Gastroesophageal sphincter (tissue), 4 donors: Measurements from ENCODE around the gene MUC6. TPM values are rescaled to one million over a fixed set of nuclear protein-coding genes. Genes with fewer than 3 reads are reported as not detected.
"Not testable (repeated sequence)": the region's sequence is repeated elsewhere in the genome, so short reads cannot be mapped to it uniquely, and the experiment has no call there.

Experiments used
- ATAC-seq: fragments of 150-250 bp; one replicate; pipeline ENCODE4 v1.9.1; 2016; ENCODE audit warnings: mild to moderate bottlenecking, moderate library complexity
- H3K27ac ChIP-seq, 4 donors: fragments of 200-600 bp; sonication (generic) in 3 of 4; 1 replicate in 3 of 4; 2 replicates in 1 of 4; pipeline ENCODE4 v1.5.1; 2016 to 2019
- H3K27me3 ChIP-seq: fragments of 200-600 bp; sonication (generic); one replicate; pipeline ENCODE4 v1.5.1; 2019
- H3K36me3 ChIP-seq, 2 donors: fragments of 200-600 bp; sonication (generic); one replicate each; pipeline ENCODE4 v1.5.1; 2019; ENCODE audit warnings: control low read depth in 1 of 2
- H3K4me1 ChIP-seq, 3 donors: fragments of 200-600 bp; sonication (generic); 1 replicate in 2 of 3; 2 replicates in 1 of 3; pipeline ENCODE4 v1.5.1; 2016 to 2019; ENCODE audit warnings: control low read depth in 2 of 3
- H3K4me3 ChIP-seq, 2 donors: fragments of 200-600 bp; sonication (generic); one replicate each; pipeline ENCODE4 v1.5.1; 2019; ENCODE audit warnings: mild to moderate bottlenecking in 1 of 2, moderate library complexity in 1 of 2
- H3K9me3 ChIP-seq, 3 donors: fragments of 200-600 bp; sonication (generic); one replicate each; pipeline ENCODE4 v1.5.1; 2017 to 2019; ENCODE audit warnings: control low read depth in 2 of 3
- EP300 ChIP-seq: sonication (generic); formaldehyde crosslinking; IDR thresholded peaks from one replicate; pipeline ENCODE4 v1.6.1; 2017; ENCODE audit warnings: antibody characterized with exemption, mild to moderate bottlenecking
- POLR2A ChIP-seq, 2 donors: fragments of 450-650 bp; IDR thresholded peaks; one replicate each; pipeline ENCODE4 v1.6.1; 2017; ENCODE audit warnings: antibody characterized with exemption in 2 of 2, mild to moderate bottlenecking in 2 of 2, moderate library complexity in 1 of 2
- POLR2AphosphoS5 ChIP-seq: sonication (generic); formaldehyde crosslinking; IDR thresholded peaks from one replicate; pipeline ENCODE4 v1.6.1; 2017; ENCODE audit warnings: antibody characterized with exemption
- WGBS, 2 donors: methylation state at CpG; one replicate each; pipeline ENCODE4 v1.1.5; 2018; ENCODE audit warnings: low coverage in 1 of 2; 5-methylcytosine and 5-hydroxymethylcytosine counted together
- total RNA-seq, 4 donors: library from RNA; depleted of rRNA; stranded (reverse); fragments of >200 nt; gene quantifications; one replicate each; pipeline ENCODE4 v1.1.0, GENCODE V29; 2016
- TF ChIP-seq, protein P1 (sequence below), 4 experiments: fragments of 200-600 bp in 2 of 4; fragments of 450-650 bp in 2 of 4; sonication (generic) in 1 of 4; IDR thresholded peaks; one replicate each; pipeline ENCODE4 v1.5.1; 2017 to 2019; ENCODE audit warnings: antibody characterized with exemption in 4 of 4, mild to moderate bottlenecking in 2 of 4, moderate library complexity in 2 of 4

The MUC6 gene
- total RNA-seq, 4 donors from 2014 or later = 0.77 TPM; not detected in 3

DNA sequence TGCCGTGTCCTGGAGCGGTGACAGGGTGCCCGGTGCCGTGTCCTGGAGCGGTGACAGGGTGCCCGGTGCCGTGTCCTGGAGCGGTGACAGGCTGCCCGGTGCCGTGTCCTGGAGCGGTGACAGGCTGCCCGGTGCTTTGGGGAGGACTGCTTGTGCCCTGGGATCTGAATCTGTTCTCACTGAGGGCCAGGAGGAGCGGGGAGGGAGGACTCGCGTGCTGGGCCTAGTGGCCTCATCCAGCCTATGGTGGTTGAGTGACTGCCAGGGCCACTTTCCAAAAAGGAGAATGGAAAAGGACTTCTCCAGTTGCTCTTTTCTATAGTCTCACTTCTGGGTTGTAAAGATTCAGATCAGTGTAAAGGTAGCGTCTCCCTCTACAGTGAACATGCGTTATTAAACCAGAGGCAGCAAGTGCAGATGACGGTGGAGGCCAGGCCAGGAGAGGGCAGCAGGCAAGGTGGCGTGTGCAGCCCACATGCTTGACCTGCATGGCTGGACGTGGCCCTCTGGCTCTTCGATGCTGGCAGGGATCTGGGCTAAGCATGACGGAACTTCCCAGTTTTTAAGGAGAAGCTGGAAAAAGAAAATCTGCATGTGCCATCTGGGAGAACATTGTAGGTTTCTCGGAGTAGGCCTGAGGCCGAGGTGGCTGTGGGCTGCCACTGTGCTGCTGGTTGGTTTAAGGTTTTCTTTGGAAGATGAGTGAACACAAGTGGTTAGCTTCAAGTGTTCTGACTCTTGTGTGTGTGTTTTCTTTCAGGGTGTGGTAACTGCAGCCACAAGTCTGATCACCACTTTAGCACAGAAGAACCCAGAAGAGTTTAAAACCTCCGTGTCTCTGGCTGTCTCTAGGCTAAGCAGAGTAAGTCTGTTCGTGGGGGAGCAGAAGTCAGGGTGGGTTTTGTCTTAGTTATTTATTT, 55.8 kb downstream of the MUC6 start:
- Histone ChIP-seq H3K4me3 (no peak overlapping the region), H3K27ac (no peak overlapping the region), H3K36me3 (peaks cover 0 to 93% of the 10 kb centered on the region in 2 donors), H3K9me3 (no peaks in the 10 kb centered on the region), H3K27me3 (no peaks in the 10 kb centered on the region), H3K4me1 (peaks cover 0 to 10% (median 0%) of the 10 kb centered on the region in 3 donors)
- TF ChIP-seq EP300 = no peak
- no peak for TF ChIP-seq POLR2A (IDR thresholded peaks at IDR 0.05)
- no peak for TF ChIP-seq POLR2AphosphoS5
- TF ChIP-seq, protein P1, sequence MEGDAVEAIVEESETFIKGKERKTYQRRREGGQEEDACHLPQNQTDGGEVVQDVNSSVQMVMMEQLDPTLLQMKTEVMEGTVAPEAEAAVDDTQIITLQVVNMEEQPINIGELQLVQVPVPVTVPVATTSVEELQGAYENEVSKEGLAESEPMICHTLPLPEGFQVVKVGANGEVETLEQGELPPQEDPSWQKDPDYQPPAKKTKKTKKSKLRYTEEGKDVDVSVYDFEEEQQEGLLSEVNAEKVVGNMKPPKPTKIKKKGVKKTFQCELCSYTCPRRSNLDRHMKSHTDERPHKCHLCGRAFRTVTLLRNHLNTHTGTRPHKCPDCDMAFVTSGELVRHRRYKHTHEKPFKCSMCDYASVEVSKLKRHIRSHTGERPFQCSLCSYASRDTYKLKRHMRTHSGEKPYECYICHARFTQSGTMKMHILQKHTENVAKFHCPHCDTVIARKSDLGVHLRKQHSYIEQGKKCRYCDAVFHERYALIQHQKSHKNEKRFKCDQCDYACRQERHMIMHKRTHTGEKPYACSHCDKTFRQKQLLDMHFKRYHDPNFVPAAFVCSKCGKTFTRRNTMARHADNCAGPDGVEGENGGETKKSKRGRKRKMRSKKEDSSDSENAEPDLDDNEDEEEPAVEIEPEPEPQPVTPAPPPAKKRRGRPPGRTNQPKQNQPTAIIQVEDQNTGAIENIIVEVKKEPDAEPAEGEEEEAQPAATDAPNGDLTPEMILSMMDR (IDR thresholded peaks at IDR 0.05) = no peak
- ATAC-seq = no peak
- 66 to 84% methylated on average over 5 to 9 of the region's 26 CpGs for WGBS, 2 donors

DNA sequence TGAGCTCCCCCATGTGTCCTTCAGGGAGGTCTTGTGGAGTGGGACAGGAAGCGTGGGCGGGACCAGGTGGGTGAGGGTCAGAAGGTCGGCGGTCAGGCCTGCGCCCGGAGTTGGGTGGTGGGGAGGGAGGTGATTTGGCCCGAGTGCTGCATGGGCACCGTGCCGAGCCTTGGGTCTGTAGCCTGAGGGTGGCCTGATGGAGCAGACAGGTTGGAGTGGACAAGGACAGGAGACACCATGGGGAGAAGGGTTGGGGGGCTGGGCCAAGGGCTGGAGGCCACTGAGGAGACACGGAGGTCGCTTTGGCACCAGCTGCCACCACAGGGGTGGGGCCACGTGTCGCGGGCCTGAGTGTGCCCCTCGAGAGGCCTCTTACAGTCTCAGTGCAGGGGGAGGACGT, 57.7 kb downstream of the MUC6 start:
- 69 to 100% methylated on average over 1 to 7 of the region's 16 CpGs for WGBS, 2 donors
- H3K36me3 ChIP-seq = peaks cover 0 to 93% of the 10 kb centered on the region in 2 donors
- H3K27me3 ChIP-seq = no peaks in the 10 kb centered on the region
- no peaks in the 10 kb centered on the region for H3K9me3 ChIP-seq
- H3K27ac ChIP-seq = no peak overlapping the region
- TF ChIP-seq, protein P1 (IDR thresholded peaks at IDR 0.05) = no peak
- TF ChIP-seq EP300 (no peak), POLR2A (IDR thresholded peaks at IDR 0.05) (no peak), POLR2AphosphoS5 (no peak)
- peaks cover 0 to 10% (median 0%) of the 10 kb centered on the region in 3 donors for H3K4me1 ChIP-seq
- ATAC-seq = no peak
- H3K4me3 ChIP-seq = no peak overlapping the region

DNA sequence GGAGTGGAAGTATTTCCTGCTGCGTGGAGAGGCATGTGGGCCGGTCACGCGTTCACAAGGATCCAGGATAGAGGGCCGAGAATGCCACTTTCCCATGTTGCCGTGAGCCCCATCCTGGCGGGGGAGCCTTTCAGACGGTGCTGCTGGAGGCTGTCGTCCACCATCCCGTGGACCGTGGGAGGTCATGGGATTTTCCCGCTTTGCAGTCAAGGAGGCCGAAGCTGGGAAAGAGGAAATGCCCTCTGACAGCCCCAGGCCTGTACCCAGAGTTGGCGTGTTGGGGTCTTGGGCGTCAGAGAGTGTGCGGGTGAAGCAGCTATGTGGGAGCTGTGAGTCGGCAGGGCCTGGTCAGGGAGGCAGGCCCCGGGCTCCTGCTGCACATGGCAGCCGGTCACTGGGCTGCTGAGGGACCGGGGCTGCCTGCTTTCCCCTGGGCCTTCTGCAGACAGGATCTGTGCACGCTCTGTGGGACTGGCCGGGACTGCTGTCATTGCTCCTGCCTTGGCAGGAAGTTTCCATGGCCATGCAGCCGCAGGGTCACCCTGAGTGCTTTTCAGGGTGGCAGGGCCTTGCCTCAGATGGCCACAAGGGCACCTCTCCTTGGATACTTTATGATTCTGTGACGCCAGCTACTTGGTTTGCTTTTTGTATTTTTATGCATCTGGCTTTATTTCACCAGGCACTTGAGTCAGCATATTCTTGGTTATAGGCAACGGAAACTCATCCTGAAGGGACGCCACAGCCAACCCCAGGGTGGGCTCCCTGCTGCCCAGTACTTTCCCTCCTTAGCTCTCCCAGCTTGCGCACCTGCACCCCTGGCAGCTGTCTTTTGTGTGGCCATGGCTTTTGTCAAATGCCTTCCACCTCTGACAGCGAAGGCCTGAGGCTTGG, 58.4 kb downstream of the MUC6 start:
- no peaks in the 10 kb centered on the region for H3K27me3 ChIP-seq
- H3K9me3 ChIP-seq = no peaks in the 10 kb centered on the region
- peaks cover 0 to 94% of the 10 kb centered on the region in 2 donors for H3K36me3 ChIP-seq
- H3K4me1 ChIP-seq = peaks cover 0 to 10% (median 0%) of the 10 kb centered on the region in 3 donors
- no peak for ATAC-seq
- no peak for TF ChIP-seq POLR2AphosphoS5
- TF ChIP-seq, protein P1 (IDR thresholded peaks at IDR 0.05) = no peak
- no peak for TF ChIP-seq POLR2A (IDR thresholded peaks at IDR 0.05)
- no peak for TF ChIP-seq EP300
- 80 to 85% methylated on average over 3 to 5 of the region's 28 CpGs for WGBS, 2 donors
- no peak overlapping the region for H3K4me3 ChIP-seq
- no peak overlapping the region for H3K27ac ChIP-seq

DNA sequence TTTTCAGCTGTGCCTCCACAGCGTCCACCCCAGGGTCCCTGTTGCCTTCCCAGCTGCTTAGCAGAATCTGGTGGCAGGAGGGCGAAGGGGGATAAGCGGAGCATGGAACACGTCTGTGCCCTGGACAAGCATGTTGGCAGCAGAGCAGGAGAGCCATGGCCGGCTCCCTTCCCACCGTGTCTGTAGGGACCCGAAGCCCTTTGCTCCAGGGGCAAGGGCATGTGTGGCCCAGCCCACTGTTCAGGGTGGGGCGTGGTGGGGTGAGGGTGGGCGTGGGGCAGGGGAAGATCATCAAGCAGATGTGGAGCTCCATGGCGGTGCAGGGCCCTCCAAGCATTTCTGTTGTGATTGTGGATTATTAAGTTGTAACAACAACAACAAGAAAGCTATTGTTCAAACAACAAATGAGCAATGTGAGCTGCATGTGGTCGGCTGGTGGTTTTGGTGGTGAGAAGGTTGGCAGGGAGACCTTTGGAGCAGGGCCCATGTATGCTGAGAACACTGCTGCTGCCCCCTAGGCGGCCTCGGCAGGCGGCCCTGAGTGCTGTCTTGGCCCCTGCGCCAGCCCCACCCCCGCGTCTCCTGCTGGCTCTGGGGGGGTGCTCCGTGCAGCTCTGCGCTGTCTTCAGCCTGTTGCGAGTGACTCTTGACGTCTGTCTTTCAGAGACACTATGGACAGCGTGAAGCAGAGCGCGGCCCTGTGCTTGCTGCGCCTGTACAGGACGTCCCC, 59.9 kb downstream of the MUC6 start:
- ATAC-seq = no peak
- TF ChIP-seq POLR2A (IDR thresholded peaks at IDR 0.05) = no peak
- TF ChIP-seq EP300 = no peak
- H3K4me3 ChIP-seq = no peak overlapping the region
- no peak overlapping the region for H3K27ac ChIP-seq
- no peaks in the 10 kb centered on the region for H3K27me3 ChIP-seq
- H3K4me1 ChIP-seq = peaks cover 0 to 10% (median 0%) of the 10 kb centered on the region in 3 donors
- WGBS, 2 donors = 60 to 87% methylated on average over 5 to 8 of the region's 26 CpGs
- H3K36me3 ChIP-seq = peaks cover 0 to 94% of the 10 kb centered on the region in 2 donors
- H3K9me3 ChIP-seq = no peaks in the 10 kb centered on the region

DNA sequence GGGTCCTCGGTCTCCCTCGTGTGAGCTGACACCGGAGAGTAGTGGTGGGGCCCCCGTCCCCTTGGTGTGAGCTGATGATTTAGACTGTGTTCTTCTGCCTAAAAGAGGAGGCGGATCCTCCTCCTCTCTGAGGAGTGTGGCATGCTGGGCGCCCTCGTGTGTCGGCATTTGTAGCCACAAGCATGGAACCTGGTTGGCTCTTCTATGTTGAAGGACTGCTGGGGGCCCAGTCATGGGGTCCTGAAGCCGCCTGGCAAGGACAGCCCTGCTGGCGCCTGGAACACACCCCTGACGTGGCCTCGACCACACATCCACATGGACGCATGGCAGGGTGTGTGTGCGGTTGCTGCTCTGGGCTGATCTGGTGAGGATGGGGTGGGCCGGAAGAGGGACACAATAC, 60.7 kb downstream of the MUC6 start:
- ATAC-seq = no peak
- peaks cover 0 to 10% (median 0%) of the 10 kb centered on the region in 3 donors for H3K4me1 ChIP-seq
- 75 to 80% methylated on average over 2 to 7 of the region's 15 CpGs for WGBS, 2 donors
- H3K9me3 ChIP-seq = no peaks in the 10 kb centered on the region
- no peak overlapping the region for H3K27ac ChIP-seq
- TF ChIP-seq POLR2AphosphoS5 (no peak), POLR2A (IDR thresholded peaks at IDR 0.05) (no peak), EP300 (no peak)
- TF ChIP-seq, protein P1 (IDR thresholded peaks at IDR 0.05) = peak in 1 of 4 experiments; percentile 17
- no peak overlapping the region for H3K4me3 ChIP-seq
- peaks cover 0 to 93% of the 10 kb centered on the region in 2 donors for H3K36me3 ChIP-seq
- H3K27me3 ChIP-seq = no peaks in the 10 kb centered on the region

DNA sequence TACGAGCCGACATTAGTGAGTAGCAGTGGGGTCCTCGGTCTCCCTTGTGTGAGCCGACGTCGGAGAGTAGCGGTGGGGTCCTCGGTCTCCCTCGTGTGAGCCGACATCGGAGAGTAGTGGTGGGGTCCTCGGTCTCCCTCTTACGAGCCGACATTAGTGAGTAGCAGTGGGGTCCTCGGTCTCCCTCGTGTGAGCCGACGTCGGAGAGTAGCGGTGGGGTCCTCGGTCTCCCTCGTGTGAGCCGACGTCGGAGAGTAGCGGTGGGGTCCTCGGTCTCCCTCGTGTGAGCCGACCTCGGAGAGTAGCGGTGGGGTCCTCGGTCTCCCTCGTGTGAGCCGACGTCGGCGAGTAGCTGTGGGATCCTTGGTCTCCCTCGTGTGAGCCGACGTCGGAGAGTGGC, 61.1 kb downstream of the MUC6 start:
- not testable (repeated sequence) for H3K27ac ChIP-seq, H3K9me3 ChIP-seq, ATAC-seq, H3K27me3 ChIP-seq, H3K4me3 ChIP-seq
- H3K36me3 ChIP-seq = peaks cover 0 to 93% of the 10 kb centered on the region in 2 donors
- 85 to 87% methylated on average over 6 to 36 of the region's 41 CpGs for WGBS, 2 donors
- H3K4me1 ChIP-seq = peaks cover 0 to 10% (median 0%) of the 10 kb centered on the region in 3 donors
